Ramos (cell line): ENCODE data around the gene LDLRAD4.

Experiments used
- in situ Hi-C: fragments of 300-500 bp; cut with MboI; formaldehyde crosslinking; loops from one replicate; pipeline ENCODE4 v1.14.3; 2022; ENCODE audit warnings: low sequenced_read_pairs; ENCODE audit not compliant: unreplicated experiment

Gene LDLRAD4

DNA sequence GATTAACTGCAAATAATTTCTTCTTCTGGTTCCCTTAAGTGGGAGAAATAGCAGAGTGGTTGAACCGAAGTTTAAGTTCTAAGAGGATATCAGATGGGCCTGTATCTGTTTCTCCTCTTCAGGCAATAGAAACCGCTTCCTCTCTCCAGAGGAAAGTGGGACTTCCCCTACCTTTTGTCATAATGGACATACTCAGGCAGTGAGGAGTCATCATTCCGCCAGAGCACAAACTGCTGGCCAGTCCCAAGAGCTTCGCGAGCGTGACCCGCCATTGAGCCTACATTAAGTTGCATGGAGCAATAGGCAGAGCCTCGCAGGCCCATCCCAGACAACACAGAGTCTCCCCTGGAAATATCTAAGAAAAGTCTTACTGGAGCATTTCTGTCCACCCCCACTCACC, 158.9 kb downstream of the LDLRAD4 start:
- in situ Hi-C loops = no loop called here

DNA sequence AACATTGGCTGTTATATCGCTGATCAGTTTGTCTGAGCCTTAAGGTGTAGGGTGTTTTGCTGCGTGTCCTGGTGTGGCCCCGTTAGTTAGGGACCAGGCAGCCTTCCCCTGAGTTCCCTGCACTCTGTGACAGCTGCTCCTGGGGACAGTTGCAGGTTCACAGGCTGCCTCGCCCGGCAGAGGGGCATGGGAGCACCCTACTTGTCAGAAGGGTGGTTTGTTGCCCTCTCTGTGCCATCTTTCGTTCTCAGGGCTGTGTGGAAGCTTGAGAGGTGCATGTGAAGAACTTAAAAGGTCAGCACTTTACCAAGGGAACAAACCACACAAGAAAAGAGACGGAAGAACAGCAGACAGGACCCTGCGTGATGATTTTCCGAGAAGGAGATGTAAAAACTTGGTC, 159.6 kb downstream of the LDLRAD4 start:
- in situ Hi-C loops = no loop called here

DNA sequence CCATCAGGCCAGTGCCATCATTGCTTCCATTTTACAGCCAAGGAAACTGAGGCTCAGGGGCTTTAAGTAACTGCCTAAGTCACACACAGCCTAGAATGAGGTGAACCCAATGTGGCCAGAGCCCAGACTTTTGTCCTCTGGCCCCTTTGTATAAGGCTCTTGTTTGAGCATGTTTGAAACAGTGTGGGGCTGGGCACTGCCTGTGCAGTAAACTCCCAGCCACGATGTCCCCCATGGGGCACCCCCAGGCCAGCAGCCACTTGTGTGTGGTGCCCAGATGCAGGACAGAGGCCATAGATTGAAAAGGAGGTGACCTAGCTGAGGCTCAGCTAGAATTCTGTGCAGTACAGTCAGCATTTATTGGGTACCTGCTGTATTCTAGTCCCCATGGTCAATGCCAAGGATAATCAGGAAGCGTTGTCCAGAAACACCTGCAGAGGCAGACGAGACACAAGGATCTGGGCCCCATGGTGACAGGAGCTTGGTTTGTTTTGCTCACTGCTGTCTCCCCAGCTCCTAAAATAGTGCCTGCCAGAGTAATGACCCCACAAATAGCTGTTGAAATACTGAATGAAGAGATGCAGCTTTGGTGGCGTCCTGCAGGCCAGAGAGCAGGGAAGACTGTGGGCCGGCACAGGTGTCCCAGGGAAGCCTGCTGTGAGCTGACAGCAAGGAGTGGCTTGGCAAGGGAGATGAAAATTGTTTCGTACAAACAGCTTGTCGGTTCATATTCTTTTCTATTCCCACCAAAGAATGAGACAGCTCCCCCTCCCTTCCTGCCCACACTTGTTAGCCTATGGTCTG, 160.7 kb downstream of the LDLRAD4 start:
- in situ Hi-C loops = no loop called here

DNA sequence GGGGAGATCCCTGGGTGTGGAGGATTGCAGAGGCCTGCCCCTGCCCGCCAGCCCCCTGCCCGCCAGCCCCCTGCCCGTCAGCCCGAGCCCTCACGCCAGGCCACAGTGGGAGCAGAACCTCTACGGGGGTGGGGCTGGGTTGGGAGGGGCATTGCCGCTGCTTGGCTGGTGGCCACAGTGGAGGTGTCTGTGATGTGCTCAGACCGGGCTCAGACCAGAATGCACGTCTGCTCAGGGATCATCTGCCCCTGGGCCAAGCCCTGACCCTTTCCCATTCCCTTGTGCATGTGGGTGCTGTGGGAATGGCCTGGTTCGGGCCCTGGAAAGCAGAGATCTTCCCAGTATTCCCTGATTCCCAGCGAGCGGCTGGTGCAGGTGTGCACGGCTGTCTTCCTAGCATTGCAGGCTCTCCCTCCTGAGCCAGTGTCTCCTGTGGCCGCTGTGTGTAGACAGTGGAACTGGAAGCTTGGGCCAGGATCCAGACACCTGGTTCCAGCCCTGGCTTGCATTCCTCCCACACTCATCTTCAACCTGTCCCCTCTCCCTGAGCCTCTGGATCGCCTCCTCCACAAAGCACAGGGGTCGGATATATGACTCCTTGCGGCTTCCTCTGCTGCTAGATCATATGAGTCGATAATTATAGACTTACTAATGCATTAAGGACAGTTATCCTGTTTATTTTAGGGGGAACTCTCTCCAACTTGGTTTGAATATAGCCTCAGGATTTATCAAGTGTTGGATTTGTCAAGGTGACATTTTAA, 161.6 kb downstream of the LDLRAD4 start:
- in situ Hi-C loops = no loop called here

DNA sequence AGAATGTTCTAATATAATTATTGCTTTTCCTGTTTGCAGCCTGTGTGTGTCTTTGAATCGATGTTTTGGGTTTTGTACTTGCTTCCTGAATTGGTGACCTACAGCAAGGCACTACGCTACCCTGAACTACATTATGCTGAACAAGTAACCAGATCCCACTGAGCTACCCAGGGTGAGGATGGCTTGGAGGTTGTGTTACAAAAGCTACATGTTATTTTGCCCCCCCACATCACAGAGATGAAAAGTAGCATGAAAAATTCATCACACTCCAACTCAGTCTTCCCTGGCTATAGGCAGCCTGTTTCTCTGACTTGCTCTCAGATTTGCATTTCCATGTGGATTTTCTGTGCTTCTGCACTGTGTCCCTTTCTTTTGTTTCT, 162.1 kb downstream of the LDLRAD4 start:
- in situ Hi-C loops = no loop called here

DNA sequence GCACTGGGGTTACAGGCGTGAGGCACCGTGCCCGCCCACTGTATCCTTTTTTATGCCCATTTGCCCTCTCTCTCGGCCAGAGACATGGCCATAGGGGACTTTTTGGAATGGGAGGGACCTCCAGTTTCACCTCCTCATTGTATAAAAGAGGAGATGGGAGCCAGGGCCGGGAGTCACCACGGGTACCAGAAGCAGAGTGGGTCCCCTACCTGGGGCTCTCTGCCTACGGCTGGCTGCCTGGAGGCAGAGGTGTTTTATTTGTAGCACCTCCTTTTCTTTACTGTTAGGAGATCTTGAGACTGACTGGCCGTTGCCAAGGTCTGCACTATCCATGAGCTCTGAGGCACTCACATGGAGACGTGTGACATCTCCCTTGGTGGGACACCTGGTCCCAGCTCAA, 162.8 kb downstream of the LDLRAD4 start:
- in situ Hi-C loops = no loop called here

DNA sequence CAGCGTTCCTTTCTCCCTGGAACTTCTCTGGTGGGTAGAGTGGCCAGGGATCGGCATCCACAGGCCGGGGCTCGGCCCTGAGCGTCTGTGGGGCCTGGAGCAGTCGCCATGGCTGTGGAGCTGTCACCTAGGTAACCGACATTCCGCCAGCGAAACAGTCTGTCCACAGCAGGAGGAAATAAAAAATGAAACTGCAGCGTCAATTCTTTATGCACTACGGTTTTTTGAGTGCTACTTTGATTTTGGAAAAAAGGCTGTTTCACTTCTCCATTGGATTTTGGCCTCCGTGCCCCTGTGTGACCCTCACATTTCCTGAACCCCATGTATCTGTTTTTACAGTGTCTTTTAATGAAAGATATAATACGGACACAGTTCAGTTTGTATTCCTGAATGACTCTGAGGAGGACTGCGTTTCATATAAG, 163.4 kb downstream of the LDLRAD4 start:
- in situ Hi-C loops = no loop called here

DNA sequence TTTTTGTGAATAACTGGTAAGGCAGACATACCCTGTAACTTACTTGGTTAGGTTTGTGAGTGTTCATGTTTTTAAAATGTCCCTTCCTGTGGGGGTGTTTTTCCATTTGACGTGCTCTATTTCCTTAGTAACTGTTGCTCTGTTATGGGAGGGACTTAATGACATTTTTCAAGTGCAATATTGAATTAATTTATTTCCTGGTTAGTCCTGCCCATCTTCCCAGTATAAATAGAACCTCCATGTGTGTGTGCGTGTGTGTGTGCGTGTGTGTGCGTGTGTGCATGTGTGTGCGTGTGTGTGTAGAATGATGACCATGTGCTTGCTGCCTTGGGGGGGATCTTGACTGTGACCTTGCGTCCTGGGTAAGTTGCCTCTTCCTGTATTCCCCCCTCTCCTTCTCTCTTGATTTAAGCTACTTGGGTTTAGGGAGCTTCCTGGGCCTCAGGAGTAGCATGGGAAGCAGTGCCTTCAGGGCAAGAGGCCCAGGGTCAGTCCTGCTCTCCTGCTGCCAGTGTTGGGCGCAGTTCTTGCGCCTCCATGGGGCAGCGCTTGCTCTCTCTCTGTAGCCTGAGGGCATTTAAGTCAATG, 163.9 kb downstream of the LDLRAD4 start:
- in situ Hi-C loops = no loop called here

DNA sequence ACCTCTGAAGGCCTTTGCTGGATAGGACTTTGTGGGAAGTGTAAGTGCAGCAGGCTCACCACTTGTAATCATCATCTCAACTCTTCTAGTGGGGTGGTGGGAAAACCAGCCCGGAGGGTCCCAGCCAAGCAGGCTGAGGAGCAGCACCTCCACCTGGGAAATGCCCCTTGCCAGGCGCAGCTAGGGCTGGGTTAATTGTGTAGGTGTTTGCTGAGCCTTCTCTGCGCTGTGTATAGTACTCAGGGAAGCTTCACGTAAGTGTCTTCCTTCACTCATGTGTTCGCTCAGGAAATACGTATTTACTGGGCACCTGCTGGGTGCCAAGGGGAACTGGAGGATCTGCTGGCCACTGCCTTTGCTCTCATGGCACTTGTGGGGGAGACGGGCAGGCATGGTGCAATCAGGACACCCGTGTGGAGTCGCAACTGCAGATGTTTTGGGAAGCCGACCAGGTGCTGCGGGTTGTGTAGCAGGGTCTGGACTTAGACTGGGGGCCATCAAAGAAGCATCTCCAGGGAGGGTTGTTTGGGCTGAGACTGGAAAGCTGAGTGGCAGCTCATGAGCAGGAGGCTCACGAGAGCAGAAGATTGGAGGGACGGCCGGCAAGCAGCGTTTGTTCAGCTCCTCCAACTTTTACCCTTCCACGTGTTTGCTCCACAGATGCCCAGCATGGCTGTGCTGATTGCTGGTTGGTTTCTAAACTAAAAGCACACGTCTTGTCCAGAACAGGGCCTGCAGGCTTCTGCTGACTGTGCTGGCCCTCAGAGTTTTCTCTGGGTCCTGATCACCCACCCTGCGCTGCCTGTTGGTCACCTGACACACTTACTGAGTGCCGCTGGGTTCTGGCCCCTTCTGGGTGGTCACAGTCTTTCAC, 164.6 kb downstream of the LDLRAD4 start:
- in situ Hi-C loops = no loop called here

DNA sequence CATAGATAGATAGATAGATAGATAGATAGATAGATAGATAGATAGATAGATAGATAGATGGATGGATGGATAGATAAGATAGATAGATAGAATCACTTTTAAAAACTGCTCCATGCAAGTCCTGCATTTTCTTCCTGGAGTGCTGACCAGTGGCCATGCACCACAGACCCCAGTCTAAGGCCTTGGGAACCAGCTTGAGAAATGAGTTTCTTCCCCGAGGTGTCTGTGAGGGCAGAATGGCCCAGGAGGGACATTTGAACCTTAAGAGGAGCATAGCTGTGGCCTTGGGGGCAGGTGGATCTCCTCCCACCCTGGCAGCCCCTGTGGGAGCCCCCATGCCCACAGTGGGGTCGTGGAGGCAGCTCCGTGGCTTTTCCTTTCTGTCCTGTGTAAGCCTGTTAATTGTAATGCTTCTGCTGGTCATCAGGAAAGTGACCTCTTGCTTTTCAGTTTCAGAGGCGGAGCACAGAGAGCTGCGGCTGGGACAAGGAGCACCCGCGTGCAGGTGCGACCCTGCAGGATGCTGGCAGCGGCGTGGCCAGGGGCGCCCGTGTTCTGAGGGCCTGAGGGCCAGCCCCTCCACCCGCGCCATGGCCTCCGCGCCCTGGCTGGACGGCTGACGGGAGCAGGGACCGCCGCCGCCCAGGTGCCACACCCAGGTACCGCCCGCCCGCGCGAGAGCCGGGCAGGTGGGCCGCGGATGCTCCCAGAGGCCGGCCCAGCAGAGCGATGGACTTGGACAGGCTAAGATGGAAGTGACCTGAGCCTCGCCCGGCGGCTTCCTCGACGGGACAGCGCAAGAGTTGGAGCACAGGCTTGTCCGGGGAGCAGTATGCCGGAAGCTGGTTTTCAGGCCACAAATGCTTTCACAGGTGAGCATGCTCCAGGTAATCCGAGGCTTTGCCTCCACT, 168.6 kb downstream of the LDLRAD4 start:
- in situ Hi-C loops = no loop called here

DNA sequence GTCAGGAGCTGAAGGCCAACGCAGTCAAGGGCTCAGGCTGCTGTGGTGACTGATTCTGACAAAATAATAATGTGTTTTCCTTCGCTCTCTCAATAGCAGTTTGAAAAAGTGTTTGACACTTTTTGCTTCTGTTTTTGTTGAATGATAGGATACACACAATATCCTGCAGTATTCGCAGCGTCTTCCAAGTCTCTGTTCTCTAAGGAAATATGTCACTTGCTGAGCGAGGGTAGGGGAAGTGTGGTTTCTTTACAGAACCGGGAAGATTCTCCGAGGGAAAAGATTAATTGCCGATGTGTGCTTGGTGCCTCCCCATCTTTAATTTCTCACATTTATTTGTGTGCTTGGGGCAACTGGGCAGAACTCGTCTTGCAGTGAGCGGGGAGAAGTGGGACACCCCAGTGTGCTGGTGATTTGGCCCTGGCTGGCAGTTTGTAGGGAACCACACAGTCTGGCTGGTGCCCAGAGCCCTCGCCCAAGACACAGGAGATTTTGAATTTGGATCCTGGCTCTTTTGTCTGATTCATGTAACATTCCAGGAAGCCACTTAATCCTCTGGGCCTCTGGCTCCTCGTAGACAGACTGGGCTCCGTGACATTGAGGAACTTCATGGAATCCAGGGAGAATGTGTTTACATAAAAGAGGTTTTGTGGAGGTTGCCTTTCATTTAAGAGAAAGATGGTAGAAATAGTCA, 169.4 kb downstream of the LDLRAD4 start:
- in situ Hi-C loops = no loop called here

DNA sequence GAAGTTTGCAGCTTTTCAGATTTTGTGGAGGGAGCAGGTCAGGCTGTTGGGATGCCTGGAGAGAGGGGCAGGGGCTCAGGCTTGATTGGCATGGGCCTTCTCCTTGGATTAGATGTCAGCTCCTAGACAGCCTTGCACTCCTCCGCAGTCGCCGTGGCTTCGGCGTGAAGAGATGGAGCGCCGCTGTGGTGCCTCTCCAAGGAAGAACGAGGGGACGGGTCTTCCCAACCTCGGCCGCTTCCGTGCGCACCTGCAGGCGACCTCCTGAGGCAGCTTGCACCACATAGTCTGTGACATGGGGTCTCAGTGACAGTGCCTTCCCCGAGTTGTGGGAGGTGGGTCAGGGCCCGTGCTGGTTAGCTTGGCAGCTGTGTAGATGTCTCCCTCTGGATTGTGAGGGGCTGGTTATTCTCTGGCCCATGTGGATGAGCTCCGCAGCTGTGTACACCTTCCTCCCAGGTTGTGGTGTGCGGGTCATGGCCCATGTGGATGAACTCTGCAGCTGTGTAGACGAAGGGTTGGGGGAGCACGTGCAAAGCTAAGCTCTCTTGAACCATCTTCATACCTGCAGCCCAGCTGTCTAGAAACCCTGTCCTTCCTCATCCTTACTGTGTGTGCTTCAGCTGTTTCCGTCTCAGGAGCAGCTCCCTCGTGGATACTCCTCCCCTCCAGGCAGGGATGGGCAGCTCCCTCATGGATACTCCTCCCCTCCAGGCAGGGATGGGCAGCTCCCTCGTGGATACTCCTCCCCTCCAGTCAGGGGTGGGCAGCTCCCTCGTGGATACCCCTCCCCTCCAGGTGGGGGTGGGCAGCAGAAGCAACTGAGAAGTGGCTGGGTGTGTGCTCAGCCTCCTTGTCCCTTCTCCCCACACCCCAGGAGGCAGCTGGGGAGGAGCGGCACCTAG, 170.3 kb downstream of the LDLRAD4 start:
- in situ Hi-C loops = no loop called here

DNA sequence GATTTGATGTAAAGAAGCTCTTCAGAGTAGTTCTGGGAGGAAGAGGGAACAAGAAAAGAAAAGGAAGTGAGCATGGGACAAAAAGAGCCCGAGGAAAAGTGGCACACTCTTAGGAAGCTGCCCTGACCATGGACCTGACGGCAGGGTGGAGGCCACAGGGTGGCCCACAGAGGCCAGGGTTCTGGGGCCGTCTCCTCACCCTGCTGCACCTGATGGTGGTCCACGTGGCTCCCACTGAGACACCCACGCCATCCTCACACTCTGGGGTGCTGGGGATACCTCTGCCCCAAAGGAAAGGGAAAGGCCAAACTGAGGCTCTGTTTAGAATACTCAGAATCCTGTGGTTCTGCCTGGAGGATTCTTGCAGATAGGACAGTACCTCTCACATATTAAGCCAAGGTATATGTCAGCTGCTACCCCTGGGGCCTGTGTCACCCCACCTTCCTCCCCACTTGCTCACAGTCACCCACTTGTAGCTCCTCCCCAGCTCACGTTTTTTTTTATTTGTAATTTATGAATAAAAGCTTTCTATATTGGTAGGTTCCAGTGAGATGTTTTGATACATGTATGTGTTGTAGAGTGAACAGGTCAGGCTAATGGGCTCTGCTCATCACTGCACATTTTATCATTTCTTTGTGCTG, 171.1 kb downstream of the LDLRAD4 start:
- in situ Hi-C loops = no loop called here

DNA sequence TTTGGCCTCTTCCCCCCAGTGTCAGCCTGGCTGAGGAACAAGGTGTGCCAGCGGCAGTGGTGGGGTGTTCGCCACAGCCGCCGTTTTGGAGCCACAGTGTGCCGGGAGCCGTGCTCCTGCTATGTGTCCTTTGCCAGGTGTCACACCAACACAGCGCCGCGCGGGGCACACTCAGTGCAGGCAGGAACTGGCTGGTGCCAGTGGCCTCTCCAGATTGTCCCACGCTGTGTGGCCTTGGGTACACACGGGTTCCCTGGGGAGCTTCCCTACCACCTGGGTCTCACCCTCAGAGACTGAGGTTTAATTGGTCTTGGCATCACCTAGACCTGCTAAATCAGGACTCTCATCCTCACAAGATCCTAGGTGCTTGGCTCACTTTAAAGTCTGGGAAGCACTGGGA, 171.6 kb downstream of the LDLRAD4 start:
- in situ Hi-C loops = no loop called here

DNA sequence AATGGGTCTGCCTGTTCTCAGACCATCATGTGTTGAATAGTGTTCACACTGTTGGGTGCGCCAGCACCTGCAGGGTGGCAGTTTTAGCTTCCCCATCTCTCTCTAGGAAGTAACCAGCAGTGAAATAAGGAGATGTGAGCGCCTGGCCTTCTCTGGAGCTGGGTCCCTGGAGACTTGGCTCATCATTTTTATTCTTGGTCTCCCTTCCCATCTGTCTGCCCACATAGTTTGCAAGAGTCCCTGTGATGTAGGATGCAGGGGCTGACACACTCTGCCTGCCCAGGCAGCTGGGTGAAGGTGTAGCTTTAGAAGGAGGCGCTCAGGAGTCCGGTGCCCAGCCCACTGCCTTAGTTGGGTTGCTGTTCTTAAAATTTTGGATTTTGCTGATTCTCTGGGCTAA, 172.2 kb downstream of the LDLRAD4 start:
- in situ Hi-C loops = no loop called here

DNA sequence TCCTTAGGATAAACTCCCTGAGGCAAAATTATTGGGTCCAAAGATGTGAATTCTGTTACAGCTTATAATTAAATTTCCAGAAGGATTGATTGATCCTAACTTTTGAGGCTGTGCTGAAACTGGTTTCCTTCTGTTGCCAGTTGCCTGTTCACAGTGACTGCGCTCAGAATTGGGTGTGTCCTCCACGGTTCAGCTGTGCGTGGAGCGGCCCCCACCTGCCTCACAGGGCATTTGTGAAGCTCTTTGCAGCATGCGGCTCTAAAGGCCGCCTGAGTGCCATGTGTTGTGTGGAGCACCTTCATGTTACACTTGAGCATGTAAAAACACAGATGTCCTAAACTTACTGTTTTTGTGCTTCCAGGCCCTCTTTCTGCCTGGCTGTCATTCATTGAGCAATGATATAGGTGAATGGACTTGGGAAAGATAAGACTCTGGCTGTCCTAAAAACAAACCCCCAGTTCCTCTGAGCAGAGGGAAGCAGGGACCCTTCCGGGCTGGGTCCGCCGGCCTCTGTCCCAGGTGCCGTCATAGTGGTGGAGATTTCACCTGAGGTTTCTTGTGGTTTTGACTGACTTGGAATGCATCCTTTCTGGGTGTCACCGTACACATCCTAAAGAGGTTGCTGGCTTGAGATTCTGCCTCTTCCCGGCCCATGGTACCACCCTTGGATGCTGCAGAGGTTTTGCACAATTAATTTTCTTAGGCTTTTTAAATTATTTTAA, 173.6 kb downstream of the LDLRAD4 start:
- in situ Hi-C loops = no loop called here

DNA sequence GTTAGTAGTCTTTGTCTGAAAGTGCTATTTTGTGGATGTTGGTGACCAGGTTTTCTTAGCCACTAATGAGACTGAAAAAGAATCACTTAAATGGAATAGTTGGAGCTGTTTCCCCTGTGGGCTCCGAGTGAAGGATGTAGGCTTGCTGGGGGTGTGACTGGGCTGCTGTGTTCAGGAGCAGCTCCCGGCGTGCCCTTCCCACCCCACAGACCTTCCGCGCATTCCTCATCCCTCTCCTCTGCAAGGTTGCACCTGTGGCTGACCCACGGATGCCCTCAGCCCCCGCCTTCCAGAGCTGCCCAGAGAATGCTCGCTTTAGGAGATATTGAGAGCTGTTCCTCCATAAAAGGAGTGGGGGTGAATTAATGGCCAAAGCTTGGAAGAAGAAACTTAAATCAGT, 174.3 kb downstream of the LDLRAD4 start:
- in situ Hi-C loops = no loop called here
